ENCODE measurements around the gene KCNK18.

The KCNK18 gene

DNA sequence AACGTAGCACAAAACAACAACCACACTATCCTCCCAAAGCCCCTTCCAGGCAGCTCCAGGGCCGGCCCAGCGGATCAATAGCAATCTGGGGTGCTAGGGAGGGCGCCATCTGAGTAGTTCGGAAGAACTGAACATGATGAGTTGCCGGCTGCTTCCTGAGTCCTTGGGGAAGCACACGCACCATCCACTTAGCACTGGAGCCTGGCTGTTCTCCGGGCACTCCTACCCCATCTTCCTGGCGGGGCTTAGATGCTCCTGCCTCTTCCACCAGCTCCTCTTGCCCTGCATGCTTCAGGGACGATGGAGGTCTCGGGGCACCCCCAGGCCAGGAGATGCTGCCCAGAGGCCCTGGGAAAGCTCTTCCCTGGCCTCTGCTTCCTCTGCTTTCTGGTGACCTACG, at the start of gene KCNK18:
Gene KCNK18, plus strand, starts transcription at position 301 of the 400 bp plus-strand sequence. Its CDS starts 0 bp downstream, at position 301.
- no peak for DNase-seq

DNA sequence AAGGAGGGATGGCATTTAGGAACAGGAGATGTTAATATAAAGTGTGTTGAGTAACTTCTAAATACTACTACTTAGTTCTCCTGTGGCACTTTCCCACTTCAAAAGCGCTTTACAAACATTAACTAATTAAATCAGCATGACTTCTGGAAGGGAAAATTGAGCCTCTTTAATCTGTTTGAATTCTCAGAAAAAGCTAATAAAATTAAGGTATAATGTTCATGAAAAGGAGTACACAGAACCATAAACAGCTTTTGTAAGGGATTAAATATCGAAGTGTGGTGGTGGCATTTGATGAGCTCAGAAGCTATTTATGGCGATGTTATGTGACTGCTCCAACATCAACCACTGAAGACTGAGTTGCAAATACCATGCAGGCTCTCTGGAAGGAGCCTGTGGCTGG, 49.0 kb upstream of the KCNK18 start:
- DNase-seq = no peak

DNA sequence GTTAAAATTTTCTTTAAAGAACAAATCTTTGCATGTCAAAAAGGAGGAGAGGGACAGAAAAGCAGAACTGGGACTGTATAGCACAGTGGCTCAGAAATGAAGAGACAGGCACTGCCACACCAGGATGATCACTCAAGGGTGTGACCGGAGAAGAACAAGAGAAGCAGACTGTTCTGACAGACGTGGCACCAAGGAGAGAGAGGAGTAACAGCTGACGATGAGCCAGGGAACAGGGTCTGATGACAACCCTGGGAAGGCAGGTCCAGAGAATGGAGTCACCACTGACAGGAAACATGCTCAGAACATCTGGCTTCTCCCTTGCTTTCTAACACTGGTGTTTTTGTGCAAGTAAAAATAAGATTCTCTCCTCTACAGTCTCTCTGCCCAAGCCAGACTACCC, 44.6 kb upstream of the KCNK18 start:
- no peak for DNase-seq

DNA sequence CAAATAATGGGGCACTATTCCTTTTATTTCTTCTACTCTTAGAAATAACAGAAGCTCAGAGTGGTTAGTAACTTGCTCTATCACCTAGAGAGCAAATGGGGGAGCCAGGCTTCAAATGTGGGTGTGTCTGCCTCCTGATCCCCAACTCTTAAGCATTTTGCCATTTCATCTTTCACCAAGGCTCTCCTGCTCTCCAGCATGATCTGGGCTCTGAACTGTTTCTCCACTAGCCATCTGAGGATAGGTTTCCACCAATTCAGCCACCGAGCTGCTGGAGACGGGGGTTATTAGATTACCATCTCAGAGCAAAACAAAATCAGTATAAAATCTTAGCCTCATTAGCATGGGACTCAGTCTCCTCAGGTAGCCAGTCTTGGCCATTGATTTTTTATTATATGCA, 39.0 kb upstream of the KCNK18 start:
- no peak for DNase-seq

- no peak for DNase-seq
Measured at GRCh38 chr10:117159390-117159789, 37.9 kb upstream of the KCNK18 start.

GRCh38 chr10:117160567-117160966, 36.7 kb upstream of the KCNK18 start:
- DNase-seq = no peak

DNA sequence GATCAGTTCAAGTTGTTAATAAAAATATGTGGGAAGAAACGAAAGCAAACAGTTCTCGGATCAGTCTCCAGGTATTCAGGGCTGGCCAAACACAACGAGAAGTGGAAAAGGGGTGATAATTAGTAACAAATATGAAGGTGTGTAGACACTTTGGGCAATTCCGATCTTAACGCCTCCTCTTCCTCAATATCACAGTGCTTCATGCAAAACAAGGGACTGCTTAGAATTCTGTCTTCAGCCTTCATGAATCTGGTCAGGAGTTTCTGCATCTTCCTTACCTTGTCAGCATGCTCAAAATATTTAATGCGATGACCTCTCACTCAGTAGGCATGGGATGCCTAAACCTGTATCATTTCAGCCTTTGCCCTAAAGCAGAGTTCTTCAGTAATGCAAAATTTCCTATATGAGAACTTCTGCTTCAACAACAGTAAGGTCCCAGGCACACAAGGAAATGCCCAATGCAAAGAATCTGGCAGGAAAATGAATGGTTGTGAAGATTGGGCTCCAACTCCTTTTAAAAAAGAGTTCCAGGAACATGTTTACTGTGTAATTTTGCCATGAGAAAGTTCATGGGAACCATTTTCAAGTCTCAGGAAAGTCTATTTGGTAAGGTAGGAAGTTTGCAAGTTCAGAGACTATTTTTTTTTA, 35.8 kb upstream of the KCNK18 start:
- DNase-seq = no peak

DNA sequence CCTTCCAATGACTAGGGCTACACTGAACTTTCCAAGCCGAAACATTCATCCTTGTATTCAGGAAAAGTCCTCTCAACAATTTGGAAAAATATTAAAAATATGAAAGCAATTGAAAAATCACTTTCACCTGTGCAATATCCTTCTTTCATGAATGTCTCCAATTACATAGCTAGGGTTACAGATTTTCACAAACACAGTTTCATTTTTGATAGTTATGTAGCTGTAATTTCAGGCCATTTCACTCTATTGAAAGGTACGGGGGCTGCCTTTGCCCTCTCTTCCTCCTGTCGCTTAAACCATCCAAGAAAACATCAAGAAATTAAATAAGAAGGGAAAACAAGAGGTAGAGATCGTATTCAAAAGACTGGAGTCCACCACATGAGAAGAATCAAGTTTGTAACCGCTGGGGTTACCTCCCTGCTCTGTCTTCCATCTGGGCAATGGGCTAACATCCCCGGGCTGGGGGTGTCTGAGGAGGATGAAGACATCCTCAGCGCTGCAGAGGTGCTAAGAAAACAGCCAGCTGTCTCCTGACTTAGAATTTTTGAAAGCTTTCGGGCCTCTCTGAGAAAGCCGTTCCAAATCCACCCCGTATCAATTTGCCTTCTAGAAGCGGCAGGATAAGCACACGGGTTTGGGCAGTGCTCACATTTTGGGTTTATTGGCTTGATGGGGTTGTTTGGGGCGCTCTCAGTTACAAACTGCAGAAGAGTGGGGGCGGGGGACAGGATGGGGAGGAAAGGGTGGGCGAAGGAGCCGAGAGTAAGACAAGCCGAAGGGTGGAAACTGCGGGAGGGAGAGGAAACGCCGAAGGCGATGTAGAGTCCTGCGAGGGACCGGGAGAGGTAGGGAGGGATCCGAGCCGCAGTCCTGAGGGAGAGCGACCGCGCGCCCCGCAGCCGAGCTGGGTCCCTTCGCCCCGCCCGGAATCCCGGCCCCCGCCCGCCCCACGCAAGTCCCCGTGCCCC, 34.9 kb upstream of the KCNK18 start:
- no peak for DNase-seq

GRCh38 chr10:117163061-117163953, 34.0 kb upstream of the KCNK18 start:
- no peak for DNase-seq

DNA sequence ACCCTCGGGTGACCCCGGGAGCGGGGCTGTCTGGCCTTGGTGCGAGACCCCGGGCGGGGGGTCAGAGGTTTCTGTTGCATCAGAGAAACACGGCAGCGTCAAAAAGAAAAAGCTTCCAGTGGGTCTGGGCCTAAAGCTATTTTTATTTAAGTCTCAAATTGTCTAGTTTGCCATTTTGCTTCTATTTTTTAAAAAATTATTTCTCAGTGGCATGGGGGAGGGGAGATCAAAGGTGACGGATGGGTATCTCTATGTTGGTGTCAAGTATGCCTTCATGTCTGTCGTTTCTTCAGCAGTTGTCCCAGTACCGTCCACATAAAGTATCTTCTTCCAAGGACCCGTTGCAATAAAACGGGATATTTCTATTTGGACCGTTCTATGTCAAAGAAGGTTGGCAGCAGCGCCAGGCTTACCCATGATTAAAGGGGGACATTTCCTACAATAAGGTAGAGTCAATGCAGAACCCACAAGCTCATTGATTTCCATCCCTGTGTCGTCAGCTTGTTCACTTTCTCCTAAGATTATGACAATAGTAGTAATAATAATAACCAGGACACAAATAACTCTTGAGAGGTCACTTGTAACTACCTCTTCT, 33.2 kb upstream of the KCNK18 start:
- no peak for DNase-seq

- DNase-seq = no peak
Measured at GRCh38 chr10:117164592-117165537, 32.4 kb upstream of the KCNK18 start.

GRCh38 chr10:117165538-117166417, 31.5 kb upstream of the KCNK18 start:
- DNase-seq = no peak

DNA sequence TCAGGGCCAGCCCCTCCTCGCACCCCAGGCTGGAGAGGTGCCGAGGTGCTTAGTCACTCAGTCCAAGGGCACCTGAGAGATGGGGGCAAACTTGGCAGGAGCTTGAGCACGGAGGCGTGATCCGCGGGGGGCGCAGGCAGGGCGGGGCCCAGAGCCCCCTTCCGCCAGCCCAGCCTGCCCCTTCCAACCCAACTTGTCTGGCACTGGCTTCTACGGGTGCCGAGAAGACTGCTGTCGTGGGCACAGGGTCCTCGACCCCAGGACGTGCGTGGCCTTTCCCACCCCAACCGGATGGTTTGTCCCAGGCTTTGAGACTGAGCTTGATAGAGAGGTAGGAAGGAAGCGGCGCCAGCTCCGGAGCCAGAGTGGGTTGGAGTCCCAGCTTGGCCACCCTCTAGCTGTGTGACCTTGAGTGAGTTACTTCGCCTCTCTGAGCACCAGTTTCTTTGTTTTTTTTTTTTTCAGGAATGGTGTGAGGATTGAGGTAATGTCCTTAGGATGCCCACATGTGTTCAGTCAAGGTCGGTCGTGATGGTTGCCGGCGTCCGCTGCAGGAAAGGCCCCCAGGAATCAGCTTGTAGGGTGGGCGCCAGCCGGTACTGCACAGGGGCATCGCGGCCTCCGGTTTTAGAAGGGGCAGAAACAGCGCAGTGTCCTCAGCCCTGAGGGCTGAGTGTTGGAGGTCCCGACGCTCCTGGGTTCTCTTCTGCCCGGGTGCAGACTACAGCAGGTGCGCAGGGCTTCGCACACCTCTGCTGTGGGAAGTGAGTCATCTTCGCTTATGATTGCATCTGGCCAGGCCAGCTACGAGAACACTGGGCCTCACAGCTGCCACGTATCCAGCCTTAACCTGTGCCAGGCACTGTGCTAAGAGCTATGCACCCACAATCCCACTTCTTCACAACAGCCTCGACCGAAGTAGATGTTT, 30.6 kb upstream of the KCNK18 start:
- DNase-seq = no peak

DNA sequence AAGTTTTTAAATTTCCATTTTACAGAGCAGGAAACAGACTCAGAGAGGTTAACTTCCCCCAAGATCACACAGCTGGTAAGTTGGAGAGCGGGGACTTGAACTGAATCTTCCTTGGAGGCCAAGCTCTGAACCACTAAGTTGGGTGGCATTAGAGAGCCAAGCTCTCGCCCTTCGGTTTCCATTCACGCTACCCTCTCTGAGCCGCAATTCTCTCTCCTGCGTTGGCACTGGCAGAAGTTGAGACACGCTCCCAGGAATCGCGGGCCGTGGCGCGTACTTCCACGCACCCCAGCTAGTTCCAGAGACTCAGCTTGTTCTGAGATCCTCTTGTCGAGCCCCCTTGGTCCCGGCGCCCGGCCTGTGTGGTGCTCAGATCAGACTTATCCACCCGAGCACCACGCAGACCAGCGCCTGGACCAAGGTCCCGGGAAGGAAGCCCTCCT, 29.9 kb upstream of the KCNK18 start:
- no peak for DNase-seq

GRCh38 chr10:117167789-117168674, 29.3 kb upstream of the KCNK18 start:
- no peak for DNase-seq

- DNase-seq = no peak
Measured at GRCh38 chr10:117168729-117169128, 28.6 kb upstream of the KCNK18 start.

DNA sequence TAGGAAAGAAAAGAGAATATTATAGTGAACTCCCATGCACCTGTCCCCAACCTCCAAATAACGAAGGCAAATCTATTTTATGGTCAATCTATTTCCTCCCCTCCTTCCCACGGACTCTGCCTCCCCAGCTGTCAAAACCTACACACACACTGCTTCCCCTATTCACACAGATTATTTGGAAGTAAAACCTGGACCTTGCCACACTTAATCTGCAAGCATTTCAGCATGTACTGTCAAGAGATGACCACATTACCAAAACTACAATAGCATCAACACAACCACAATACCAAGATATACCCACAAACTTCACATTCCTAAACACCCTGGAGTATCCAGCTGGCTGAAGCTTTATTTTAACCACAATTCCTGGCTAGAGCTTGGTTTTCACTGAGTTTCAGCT, 27.8 kb upstream of the KCNK18 start:
- DNase-seq = no peak

DNA sequence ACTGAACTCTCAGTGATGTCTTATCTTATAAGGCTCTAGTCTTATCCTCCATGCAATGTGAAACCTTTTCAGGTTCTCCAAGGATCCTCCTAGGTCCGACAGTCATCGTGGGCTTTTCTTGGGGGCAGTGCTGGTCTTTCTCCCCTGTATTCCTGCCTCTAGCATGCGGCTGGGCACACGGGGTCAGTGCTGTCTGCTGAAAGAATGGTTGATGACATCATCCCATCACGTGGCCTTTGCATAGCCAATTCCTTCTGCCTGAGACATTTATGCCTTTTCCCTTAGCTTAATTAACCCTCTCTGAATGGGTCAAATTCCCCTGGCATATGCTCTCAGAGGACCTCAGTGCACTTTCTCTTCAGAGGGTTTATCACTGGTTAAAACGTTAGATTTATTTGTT, 27.0 kb upstream of the KCNK18 start:
- no peak for DNase-seq
